ENCODE results near the gene BUD31. TPM values are rescaled to one million over a fixed set of nuclear protein-coding genes. Genes with fewer than 3 reads are reported as not detected.

BUD31 gene
- total and polyA plus RNA-seq, 9 of the 15 experiments (the other 6 are each of a cell fraction or from before 2014, with no cell fraction given), result 105 to 342 (median 247) TPM

GRCh38 chr7:99362801-99363200 lies 46.0 kb upstream of the BUD31 start (continued):
- TF ChIP-seq GATAD2B (IDR thresholded peaks at IDR 0.05; ENCODE audit: borderline replicate concordance), result no peak
- TF ChIP-seq ZNF217 (CRISPR knock-in tag; IDR thresholded peaks at IDR 0.05), result no peak
- TF ChIP-seq, protein P1, sequence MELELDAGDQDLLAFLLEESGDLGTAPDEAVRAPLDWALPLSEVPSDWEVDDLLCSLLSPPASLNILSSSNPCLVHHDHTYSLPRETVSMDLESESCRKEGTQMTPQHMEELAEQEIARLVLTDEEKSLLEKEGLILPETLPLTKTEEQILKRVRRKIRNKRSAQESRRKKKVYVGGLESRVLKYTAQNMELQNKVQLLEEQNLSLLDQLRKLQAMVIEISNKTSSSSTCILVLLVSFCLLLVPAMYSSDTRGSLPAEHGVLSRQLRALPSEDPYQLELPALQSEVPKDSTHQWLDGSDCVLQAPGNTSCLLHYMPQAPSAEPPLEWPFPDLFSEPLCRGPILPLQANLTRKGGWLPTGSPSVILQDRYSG (tag; conservative IDR thresholded peaks at IDR 0.05; ENCODE audit: low read depth), result 0 out of 2 replicates have a peak, but pooled peaks have one; percentile 28

GRCh38 chr7:99363286-99363685 lies 45.5 kb upstream of the BUD31 start:
- FAIRE-seq, result no peak
- Histone ChIP-seq H3K9me1 (ENCODE audit: control insufficient read depth, insufficient read depth, low read length) (no peaks in the 10 kb centered on the region), H3K27ac (ENCODE audit: extremely low read depth, low read depth, low read length) (no peak overlapping the region), H2AFZ (ENCODE audit: low read depth, low read length) (no peak overlapping the region), H3K4me2 (ENCODE audit: insufficient read depth, low read length) (no peak overlapping the region), H3K36me3 (ENCODE audit: control insufficient read depth, insufficient read depth, low read length) (peaks cover 73% of the 10 kb centered on the region), H3K27me3 (ENCODE audit: control insufficient read depth in 2 of 2, insufficient read depth in 2 of 2, low read length in 2 of 2) (no peaks in the 10 kb centered on the region), H3K79me2 (ENCODE audit: control insufficient read depth, insufficient read depth, low read length) (no peaks in the 10 kb centered on the region), H3K4me1 (replicated peaks in 1 of 2; ENCODE audit: control insufficient read depth in 2 of 2, insufficient read depth in 2 of 2, low read length in 2 of 2) (peaks cover 6 to 16% of the 10 kb centered on the region in 2 experiments; a peak in 4 of 5 replicates), H3K9me3 (replicated peaks; ENCODE audit: control insufficient read depth, insufficient read depth, low read depth, low read length) (no peaks in the 10 kb centered on the region), H3K9ac (ENCODE audit: insufficient read depth in 1 of 2, low read depth in 2 of 2, low read length in 2 of 2) (no peak overlapping the region), H3K4me3 (no peak overlapping the region), H4K20me1 (replicated peaks; ENCODE audit: control insufficient read depth, insufficient read depth, low read length) (no peaks in the 10 kb centered on the region; the same call in 1 of the 2 replicates)
- ATAC-seq, result no peak
- ChIA-PET POLR2A (interaction anchor here (0.7 to 1.0 kb wide), 3 partner anchors 11 to 351 kb away, joined by 3 to 6 read pairs (median 4); no protein-coding TSS in a partner anchor), CTCF (ENCODE audit: low intra/inter-chr PET ratio) (interaction anchor here (4.4 kb wide), 1 partner anchor 24 kb away, joined by 18 read pairs; no protein-coding TSS in a partner anchor)
- intact Hi-C loops (cut with micrococcal nuclease), result loop anchor here (5.0 kb wide), 1 partner anchor 36 kb away; the partner anchor contains the start of gene ARPC1A
- DNase-seq (ENCODE audit: extremely low read depth in 1 of 4, low spot score in 3 of 4), result no peak
- whole genome bisulfite sequencing (ENCODE audit: insufficient coverage, low coverage, missing lambda C conversion rate), result 86% methylated on average over 5 of the region's 5 CpGs
- TF ChIP-seq ZBTB9 (CRISPR knock-in tag; IDR thresholded peaks at IDR 0.05), result no peak
- no TSS peak for BruUV-seq (replicated peaks)
- in situ Hi-C loops (cut with MboI), result no loop called here
